Measurements from ENCODE around the gene APH1B. TPM values are rescaled to one million over a fixed set of nuclear protein-coding genes. Genes with fewer than 3 reads are reported as not detected.
"Not testable (repeated sequence)": the region's sequence is repeated elsewhere in the genome, so short reads cannot be mapped to it uniquely, and the experiment has no call there.

The APH1B gene
- 3.2 and 4.9 TPM in 2 replicates for total RNA-seq (2014; rRNA removed; shearing (Covaris generic))
- 8.0 and 9.0 TPM in 2 replicates for polyA plus RNA-seq (2015; cell fraction: cytosol; rRNA removed)
- polyA plus RNA-seq (2015; cell fraction: nucleus; rRNA removed), result 13.8 and 14.4 TPM in 2 replicates

GRCh38 chr15:63277038-63277892, at the start of gene APH1B:
Gene APH1B (plus strand): TSS chr15:63277605. CDS start chr15:63277624, 19 bp downstream.
- DNase-seq (ENCODE audit: low read depth), result peak; percentile 55

DNA sequence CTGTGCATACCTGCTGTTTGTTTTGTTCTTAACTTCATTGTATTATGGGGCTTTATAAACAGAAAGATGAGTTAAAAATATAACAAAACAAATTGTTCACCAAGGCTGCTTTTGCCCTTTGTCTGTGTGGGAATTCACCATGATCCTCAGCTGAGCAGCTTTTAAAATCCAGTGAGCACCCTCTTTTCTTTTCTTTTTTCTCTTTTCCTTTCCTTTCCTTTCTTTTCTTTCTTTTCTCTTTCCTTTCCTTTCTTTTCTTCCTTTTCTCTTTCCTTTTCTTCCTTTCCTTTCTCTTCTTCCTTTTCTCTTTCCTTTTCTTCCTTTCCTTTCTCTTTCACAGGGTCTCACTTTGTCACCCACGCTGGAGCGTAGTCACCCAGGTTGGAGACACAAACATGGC, 49.7 kb upstream of the APH1B start:
- no peak for DNase-seq (ENCODE audit: low read depth)

DNA sequence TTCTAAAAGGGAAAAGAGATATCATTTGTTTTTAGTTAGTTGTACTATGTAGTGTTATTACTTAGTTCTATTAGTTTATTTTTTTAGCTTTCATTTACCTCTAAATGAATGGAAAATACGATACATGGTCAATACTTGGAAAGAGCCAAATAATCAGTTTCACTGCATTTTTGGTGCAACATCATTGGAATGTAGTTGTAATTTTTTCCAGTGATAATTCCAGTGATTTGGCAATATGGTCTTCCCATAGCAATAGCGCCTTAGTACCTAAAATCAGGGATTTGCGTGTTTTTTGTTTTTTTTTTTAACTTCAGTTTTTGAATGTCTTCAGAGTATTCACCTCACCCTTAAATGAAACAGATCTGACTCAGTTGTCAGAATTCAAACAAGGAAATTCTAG, 46.2 kb upstream of the APH1B start:
- no peak for DNase-seq (ENCODE audit: low read depth)

GRCh38 chr15:63231706-63232105, 45.7 kb upstream of the APH1B start:
- no peak for DNase-seq (ENCODE audit: low read depth)

GRCh38 chr15:63232405-63232804, 45.0 kb upstream of the APH1B start:
- peak; percentile 48 for DNase-seq (ENCODE audit: low read depth)

- DNase-seq (ENCODE audit: low read depth), result no peak
Measured at GRCh38 chr15:63232943-63233342, 44.5 kb upstream of the APH1B start.

DNA sequence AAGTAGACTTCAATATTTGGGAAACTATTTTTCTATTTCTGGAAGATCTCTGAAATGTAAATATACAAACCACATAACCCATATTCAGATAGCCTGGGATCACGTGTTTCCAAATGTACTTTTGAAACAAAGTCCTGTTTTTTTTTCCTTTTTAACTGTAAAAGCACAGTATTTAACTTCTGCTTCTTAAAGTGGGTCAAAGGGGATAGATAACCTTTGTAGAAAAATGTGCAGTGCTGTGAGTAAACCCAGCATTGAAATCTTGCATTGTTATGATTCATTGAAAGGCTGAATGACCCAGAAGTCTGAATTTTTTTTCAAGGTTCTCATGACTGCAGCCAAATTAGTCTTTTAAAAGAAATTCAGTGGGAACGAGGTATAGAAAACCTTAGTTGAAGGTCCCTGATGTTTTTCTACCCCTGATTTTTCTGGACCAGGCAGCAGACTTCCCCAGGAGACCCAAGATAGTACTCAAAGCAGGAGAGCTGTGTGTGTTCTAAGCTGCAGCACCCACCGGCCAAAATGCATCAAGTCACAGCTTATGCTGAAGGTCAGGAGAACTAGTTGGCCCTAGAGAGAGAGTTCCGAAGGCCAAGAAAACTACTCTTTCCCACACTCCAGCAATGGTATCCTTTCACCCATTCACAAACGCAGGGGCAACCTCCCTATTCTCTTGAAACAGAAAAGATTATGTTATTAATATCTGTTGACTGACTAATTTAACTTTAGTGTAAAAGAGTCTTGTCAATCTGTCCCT, 43.6 kb upstream of the APH1B start:
- DNase-seq (ENCODE audit: low read depth), result peak; percentile 64

- no peak for DNase-seq (ENCODE audit: low read depth)
Measured at GRCh38 chr15:63234451-63234870, 42.9 kb upstream of the APH1B start.

- DNase-seq (ENCODE audit: low read depth), result peak; percentile 50
Measured at GRCh38 chr15:63236272-63236671, 41.1 kb upstream of the APH1B start.

DNA sequence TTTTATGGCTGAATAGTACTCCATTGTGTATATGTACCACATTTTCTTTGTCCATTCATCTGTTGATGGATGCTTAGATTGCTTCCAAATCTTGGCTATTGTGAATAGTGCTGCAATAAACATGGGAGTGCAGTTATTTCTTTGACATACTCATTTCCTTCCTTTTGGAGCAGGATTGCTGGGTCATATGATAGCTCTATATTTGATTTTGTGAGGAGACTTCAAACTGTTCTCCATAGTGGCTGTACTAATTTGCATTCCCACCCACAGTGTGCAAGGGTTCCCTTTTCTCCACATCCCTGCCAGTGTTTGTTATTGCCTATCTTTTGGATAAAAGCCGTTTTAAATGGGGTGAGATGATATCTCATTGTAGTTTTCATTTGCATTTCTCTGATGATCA, 40.3 kb upstream of the APH1B start:
- DNase-seq (ENCODE audit: low read depth), result not testable (repeated sequence)

GRCh38 chr15:63238171-63238570, 39.2 kb upstream of the APH1B start:
- no peak for DNase-seq (ENCODE audit: low read depth)

GRCh38 chr15:63238796-63239195, 38.6 kb upstream of the APH1B start:
- DNase-seq (ENCODE audit: low read depth), result peak; percentile 56

GRCh38 chr15:63240109-63240508, 37.3 kb upstream of the APH1B start:
- no peak for DNase-seq (ENCODE audit: low read depth)

DNA sequence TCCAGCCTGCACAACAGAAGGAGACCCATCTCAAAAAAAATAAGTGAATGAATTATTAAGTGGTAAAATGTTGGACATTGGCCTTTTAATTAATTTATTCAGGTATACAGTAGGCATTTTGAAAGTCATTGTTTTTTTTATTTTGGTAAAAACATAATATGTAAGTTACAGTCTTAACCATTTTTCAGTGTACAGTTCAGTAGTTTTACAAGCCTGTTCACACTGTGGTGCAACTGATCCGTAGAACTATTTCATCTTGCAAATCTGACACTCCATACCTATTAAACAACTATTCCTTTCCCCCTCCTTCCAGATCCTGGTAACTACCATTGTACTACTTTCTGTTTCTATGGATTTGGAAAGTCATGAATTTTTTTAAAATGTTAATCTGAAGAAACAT, 36.1 kb upstream of the APH1B start:
- DNase-seq (ENCODE audit: low read depth), result no peak

DNA sequence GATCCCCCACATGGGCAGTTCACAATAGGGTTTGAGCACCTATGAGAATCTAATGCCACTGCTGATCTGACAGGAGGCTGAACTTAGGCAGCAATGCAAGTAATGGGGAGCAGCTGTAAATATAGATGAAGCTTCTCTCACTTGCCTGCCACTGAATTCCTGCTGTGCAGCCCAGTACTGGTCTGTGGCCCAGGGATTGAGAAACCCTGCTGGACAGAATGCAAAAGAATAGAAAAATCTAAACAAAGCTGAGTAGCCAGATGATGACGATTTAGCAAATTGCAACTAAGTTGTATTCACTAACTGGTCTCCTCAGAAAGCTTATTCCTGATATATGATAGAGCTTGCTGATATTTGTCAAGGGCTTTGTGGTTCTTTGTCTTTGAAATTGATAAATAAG, 34.3 kb upstream of the APH1B start:
- DNase-seq (ENCODE audit: low read depth), result no peak

GRCh38 chr15:63243776-63244175, 33.6 kb upstream of the APH1B start:
- DNase-seq (ENCODE audit: low read depth), result no peak

DNA sequence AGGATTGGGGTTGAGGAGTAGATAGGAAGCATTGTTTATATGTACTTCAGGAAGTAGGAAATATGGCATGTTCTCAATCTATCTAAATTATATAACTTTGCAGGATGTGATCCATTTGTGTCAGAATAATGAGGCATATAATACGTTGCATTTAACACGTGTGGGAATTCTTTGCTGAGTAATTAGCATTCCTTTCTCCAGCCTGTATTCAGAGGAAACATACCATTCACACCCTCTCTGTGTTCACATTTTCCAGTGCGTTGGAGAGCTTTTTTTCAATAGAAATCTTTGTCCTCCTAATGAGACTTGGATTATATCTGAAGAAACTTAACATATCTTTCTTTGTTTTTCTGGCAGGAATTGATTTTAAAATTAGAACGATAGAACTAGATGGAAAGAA, 33.0 kb upstream of the APH1B start:
- peak; percentile 18 for DNase-seq (ENCODE audit: low read depth)

DNA sequence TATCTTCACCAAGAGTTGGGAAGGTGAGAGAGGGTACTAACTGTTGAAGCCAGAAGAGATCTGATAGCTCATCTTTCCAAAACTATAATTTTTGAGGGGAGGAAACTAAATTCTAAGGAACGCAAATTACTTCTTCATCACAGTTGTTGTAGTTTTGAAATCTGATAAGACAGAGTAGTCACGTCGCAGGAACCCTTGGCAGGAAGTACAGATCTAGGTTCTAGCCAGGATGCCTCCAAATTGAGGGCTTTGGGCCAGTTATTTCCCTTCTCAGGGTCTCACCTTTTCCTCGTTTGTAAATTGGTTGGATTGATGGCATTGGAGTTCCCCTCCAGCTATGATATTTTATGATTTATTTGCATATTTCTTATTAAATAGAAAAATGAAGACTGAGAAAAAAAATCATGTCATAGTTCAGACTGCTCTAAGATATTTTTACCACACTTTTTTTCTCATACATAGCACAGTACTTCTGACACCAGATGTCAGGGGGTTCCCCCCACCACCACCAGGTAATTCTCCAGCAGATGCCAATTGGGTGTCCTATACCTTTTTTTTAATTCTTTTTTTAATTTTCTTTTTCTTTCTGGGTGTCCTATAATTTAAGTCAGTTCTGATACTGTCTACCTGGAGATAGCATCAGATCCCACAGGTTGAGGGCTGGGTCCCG, 32.3 kb upstream of the APH1B start:
- DNase-seq (ENCODE audit: low read depth), result no peak

- DNase-seq (ENCODE audit: low read depth), result no peak
Measured at GRCh38 chr15:63246691-63247469, 30.5 kb upstream of the APH1B start.

- peak; percentile 96 for DNase-seq (ENCODE audit: low read depth)
Measured at GRCh38 chr15:63250312-63250965, 27.0 kb upstream of the APH1B start.
